ENCODE measurements around the gene DNAAF1. TPM values are rescaled to one million over a fixed set of nuclear protein-coding genes. Genes with fewer than 3 reads are reported as not detected.
"Not testable (repeated sequence)": the region's sequence is repeated elsewhere in the genome, so short reads cannot be mapped to it uniquely, and the experiment has no call there.

DNAAF1 gene
- total RNA-seq, 1 donor from 2014 or later: not detected

DNA sequence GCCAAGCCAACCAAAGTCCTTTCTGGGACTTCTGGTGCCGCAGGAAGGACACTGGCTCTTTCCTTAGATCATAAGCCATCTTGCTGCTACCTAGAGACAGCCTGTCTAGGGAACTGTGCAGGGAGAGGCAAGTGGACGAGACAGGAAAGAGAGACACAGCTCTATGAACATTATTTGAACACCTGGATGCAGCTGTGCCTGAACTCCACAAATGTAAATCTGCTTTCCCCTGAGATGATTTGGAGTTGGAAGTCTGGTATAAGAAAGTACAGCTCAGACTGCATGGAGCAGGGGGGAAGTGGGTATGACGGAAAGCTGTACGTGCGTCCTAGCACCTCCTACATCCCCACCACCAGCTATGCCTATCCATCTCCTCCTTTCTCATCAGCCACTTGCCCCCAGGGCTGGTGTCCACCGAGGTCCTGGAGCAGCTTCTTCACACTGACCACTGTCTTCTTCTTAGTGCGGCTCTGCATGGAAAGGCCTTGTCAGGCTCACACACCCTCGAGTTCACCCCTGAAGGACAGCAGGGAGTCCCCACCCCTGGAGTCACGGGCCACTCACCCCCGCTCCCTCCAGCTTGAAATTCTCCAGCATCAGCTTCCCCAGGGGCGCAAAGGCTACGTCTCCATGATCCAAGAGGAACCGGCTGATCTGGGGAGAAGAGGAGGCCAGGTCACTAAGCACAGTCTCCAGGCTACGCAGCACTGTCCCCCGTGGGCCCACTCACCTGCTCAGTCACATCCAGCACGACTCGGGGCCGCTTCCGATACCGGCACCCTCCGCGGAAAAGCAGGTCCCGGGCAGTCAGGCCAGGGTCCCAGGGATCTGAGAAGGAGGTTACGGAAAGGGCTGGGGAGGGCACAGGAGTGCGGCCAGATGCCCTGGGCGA is 37.8 kb downstream of the DNAAF1 start:
- intact Hi-C loops (cut with micrococcal nuclease): no loop called here

DNA sequence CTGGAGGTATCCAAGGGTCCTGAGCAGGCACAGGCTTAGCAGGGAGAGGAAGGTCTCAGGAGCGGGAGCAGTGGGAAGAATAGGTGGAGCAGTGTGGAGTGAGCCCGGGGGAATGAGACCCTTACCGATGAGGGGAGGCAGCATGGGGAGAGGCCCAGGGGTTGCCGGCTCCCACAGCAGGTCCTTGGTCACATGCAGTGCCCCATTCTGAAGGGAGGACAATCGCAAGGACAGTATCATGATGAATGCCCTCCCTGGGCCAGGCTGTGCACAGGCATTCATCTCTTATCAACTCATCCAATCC is 38.4 kb downstream of the DNAAF1 start:
- intact Hi-C loops (cut with micrococcal nuclease): no loop called here

- intact Hi-C loops (cut with micrococcal nuclease): no loop called here
These were observed 38.9 kb downstream of the DNAAF1 start for GRCh38 chr16:84183911-84184591.

- intact Hi-C loops (cut with micrococcal nuclease): loop anchor here (5.0 kb wide), 1 partner anchor 357 kb away; no protein-coding TSS in a partner anchor
These were observed 39.7 kb downstream of the DNAAF1 start for GRCh38 chr16:84184775-84185174.

- intact Hi-C loops (cut with micrococcal nuclease): loop anchor here (1.0 to 5.0 kb wide), 11 partner anchors 42 to 380 kb away; partner anchors contain the start of genes DNAAF1, HSBP1, HSDL1 and MBTPS1
These were observed 41.8 kb downstream of the DNAAF1 start, which contains the start of gene TAF1C for GRCh38 chr16:84186685-84187437. Gene TAF1C (minus strand): TSS chr16:84187057. CDS start chr16:84184988, 2,069 bp downstream.

- intact Hi-C loops (cut with micrococcal nuclease): no loop called here
These were observed 45.8 kb downstream of the DNAAF1 start, which contains the start of gene ADAD2 for GRCh38 chr16:84190731-84191388. Gene ADAD2 (plus strand): TSS chr16:84191157. CDS start chr16:84191231, 74 bp downstream.

- intact Hi-C loops (cut with micrococcal nuclease): no loop called here
These were observed 46.4 kb downstream of the DNAAF1 start for GRCh38 chr16:84191466-84191865.

DNA sequence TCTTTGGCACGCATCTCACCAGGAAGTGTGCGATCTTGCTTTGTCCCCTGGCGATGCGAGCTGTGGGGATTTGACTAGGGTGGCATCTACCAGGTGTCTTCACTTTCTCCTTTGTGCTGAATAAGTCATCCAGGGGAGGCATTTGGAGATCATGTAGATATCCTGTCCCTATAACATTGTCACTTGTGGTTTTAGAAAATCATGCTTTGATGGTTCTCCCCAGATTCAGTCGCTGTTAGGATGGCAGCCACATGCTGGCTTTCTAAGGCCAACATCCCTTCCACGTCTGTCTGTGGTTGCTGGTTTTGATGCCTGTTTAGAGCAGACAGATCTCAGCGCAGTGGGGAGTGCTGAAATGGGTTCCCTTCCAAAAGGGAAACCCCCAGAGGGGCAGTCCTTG is 48.4 kb downstream of the DNAAF1 start:
- intact Hi-C loops (cut with micrococcal nuclease): no loop called here

GRCh38 chr16:84194018-84194417 is 48.9 kb downstream of the DNAAF1 start:
- intact Hi-C loops (cut with micrococcal nuclease): no loop called here

DNA sequence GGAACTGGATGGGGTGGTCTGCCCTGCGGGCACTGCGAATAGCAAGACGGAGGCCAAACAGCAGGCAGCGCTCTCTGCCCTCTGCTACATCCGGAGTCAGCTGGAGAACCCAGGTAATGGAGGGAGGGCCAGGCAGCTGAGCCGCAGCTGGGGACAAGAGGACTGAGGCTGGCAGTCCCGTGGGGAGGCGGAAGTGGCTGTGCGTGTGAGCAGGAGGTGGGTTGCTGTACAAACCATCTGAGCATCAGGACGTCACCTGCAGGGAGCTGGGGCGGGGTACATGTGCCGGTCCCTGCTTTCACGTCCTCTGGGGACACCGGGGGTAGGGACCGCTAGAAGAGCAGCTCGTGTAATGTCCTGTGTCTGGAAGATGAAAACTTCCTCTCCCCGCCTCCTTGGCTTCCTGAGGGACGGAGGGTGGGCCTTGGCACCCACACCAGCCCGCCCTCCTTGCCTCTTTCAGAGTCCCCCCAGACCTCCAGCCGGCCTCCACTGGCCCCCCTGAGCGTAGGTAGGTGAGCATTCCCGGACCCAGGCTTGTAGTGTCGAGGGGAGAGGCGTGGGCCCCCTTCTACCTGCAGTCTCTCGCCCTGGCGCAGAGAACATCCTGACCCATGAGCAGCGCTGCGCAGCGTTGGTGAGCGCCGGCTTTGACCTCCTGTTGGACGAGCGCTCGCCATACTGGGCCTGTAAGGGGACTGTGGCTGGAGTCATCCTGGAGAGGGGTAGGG is 49.5 kb downstream of the DNAAF1 start:
- intact Hi-C loops (cut with micrococcal nuclease): no loop called here

DNA sequence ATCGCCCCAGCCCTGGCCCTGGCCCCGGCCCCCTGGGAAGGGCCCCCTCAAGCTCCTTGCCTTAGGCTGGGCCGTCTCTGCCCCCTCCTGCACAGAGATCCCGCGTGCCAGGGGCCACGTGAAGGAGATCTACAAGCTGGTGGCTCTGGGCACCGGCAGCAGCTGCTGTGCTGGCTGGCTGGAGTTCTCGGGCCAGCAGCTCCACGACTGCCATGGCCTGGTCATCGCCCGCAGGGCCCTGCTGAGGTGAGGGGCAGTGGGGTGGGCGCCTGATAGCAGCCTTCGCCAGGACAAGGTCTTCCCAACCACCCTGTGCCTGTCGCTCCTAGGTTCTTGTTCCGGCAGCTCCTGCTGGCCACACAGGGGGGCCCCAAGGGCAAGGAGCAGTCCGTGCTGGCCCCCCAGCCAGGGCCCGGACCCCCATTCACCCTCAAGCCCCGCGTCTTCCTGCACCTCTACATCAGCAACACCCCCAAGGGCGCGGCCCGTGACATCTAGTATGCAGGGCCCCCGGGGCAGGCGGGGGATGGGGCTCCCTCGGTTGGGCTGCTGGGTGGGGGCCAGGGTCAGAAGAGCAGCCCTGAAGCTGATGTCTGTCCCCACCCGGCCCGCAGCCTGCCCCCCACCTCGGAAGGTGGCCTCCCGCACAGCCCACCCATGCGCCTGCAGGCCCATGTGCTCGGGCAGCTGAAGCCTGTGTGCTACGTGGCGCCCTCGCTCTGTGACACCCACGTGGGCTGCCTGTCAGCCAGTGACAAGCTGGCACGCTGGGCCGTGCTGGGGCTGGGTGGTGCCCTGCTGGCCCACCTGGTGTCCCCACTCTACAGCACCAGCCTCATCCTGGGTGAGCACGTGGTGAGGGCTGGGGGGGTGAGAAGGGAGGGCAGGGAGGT is 50.3 kb downstream of the DNAAF1 start:
- intact Hi-C loops (cut with micrococcal nuclease): no loop called here

GRCh38 chr16:84196101-84196500 is 51.0 kb downstream of the DNAAF1 start:
- intact Hi-C loops (cut with micrococcal nuclease): no loop called here

DNA sequence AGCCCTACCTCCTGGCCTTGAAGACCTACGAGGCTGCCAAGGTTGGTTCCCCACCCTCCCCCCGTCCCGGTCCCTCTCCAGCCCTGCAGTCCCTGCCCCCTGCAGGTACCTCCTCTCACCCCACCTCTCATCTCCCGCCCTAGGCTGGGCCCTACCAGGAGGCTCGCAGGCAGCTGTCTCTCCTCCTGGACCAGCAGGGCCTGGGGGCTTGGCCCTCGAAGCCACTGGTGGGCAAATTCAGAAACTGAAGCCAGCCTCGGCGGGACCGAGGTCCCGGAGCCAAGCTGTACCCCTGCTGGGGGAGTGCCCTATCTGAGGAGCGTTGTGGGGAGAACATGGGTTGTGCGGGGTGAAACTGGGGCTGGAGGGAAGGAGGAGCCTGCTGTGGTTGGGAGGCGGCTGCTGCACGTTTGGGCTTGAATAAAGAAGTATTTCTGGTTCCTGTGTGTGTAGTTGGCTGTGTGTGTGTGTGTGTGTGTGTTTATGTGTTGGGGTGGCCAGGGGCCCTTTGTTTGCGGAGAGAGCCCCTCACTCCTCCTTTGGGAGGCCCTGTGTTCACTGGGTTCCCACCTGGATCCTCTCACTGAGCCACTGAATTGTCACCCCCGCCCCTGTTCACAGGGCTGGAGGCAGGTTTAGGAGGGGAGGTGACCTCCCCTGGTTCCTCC is 51.8 kb downstream of the DNAAF1 start:
- intact Hi-C loops (cut with micrococcal nuclease): no loop called here

DNA sequence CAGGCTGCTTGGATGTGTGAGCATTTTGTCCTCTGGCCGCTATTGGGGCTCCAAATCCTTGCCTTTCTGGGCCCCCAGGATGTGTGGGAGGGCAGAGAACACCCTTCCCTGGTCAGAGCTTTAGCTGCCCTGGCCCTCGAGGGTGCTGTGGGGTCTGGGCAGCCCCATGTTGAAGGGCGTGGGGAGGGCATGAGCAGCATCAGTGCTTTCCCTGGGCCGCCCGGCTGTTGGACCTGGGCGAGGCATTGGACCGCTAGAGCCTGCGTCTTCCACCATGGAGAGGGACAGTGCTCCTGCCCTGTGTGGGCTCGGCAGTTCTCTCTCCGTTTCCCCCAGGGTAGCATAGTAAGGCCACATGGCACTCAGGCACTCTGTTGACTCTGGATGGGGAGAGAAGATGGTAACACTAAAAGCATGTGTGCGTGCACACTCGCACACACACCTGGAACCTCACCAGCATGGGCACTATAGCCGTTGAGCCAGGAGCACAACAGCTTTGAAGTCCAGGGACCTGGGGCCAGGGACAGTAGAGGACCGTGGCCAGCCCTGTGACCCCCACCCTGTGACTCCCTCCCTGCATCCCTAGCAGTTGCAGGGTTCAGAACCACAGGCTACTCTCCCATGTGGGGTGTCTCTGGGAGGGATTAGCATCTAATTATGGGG is 52.5 kb downstream of the DNAAF1 start:
- intact Hi-C loops (cut with micrococcal nuclease): no loop called here

DNA sequence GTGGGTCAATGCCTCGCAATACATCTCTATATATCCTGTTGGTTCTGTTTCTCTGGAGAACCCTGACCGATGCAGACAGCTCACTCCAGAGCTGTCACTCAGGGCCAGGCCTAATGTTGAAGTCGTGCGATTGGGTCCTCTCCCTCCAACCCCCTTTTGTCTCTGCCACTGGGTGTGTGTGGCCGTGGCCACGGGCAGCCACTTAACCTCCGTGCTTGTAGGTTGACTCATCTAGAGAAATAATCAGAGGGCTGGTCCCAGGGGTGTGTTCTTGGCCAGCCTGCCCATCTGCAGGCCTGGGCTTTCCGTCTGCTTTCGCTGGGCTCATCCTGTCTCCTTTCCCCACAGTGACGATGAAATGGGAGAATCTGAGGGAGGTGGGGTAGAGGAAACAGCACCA is 53.3 kb downstream of the DNAAF1 start:
- intact Hi-C loops (cut with micrococcal nuclease): no loop called here

GRCh38 chr16:84199097-84199496 is 54.0 kb downstream of the DNAAF1 start:
- intact Hi-C loops (cut with micrococcal nuclease): no loop called here

DNA sequence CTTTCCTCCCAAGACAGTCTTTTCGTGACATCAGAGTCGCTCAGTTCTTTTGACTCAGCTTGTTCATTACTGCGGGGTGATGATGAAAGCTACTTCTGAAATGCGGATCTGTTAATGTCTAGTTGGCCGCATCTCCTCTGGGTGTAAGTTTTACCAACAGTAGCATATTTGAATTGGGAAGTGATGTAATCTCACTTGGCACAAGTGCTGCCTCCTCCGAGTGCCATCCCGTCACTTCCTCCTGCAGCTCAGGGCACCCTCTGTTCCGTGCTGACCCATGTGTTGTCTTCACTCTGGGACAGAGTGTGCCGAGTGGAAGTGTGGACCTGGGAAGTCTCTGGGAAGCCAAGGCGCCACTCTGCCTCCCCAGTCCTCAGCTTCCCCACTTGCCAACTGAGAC is 54.8 kb downstream of the DNAAF1 start:
- intact Hi-C loops (cut with micrococcal nuclease): no loop called here

DNA sequence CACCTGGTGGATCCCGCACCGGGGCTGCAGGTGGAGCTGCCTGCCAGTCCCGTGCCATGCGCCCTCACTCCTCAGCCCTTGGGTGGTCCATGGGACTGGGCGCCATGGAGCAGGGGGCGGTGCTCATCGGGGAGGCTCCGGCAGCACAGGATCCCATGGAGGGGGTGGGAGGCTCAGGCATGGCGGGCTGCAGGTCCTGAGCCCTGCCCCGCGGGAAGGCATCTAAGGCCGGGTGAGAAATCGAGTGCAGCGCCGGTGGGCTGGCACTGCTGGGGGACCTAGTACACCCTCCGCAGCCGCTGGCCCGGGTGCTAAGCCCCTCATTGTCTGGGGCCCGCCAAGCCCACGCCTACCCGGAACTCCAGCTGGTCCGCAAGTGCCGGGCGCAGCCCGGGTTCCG is 59.4 kb downstream of the DNAAF1 start:
- intact Hi-C loops (cut with micrococcal nuclease): not testable (repeated sequence)

Data from T-helper 1 cell treated with Interleukin-12 subunit alpha and Interleukin-12 subunit beta and Interleukin-4 antibody, amounts not matched to agents 30 ng/mL and 1 ng/mL, for 36 hours (primary cell).